Smooth muscle cell of the umbilical artery (primary cell): ENCODE measurements around the gene SHBG. TPM values are rescaled to one million over a fixed set of nuclear protein-coding genes. Genes with fewer than 3 reads are reported as not detected.

ENCODE experiments used
- total RNA-seq: library from RNA; depleted of rRNA; stranded (reverse); fragments of >200 nt; gene quantifications from 2 replicates; pipeline ENCODE4 v1.2.3, GENCODE V29; 2014

The SHBG gene
- 0.37 TPM in 1 of 2 replicates, not detected in the other for total RNA-seq

GRCh38 chr17:7629939-7630571 is at the start of gene SHBG:
Gene SHBG (plus strand): TSS chr17:7630135. CDS start chr17:7630173, 38 bp downstream.

GRCh38 chr17:7583253-7584109 is 46.5 kb upstream of the SHBG start, which contains the start of gene MPDU1:
Gene MPDU1 (plus strand): TSS chr17:7583852. CDS start chr17:7583863, 11 bp downstream.

GRCh38 chr17:7589891-7590691 is 39.8 kb upstream of the SHBG start, which contains the start of gene SOX15:
Gene SOX15 (minus strand): TSS chr17:7590094. CDS start chr17:7589676, 418 bp downstream.

DNA sequence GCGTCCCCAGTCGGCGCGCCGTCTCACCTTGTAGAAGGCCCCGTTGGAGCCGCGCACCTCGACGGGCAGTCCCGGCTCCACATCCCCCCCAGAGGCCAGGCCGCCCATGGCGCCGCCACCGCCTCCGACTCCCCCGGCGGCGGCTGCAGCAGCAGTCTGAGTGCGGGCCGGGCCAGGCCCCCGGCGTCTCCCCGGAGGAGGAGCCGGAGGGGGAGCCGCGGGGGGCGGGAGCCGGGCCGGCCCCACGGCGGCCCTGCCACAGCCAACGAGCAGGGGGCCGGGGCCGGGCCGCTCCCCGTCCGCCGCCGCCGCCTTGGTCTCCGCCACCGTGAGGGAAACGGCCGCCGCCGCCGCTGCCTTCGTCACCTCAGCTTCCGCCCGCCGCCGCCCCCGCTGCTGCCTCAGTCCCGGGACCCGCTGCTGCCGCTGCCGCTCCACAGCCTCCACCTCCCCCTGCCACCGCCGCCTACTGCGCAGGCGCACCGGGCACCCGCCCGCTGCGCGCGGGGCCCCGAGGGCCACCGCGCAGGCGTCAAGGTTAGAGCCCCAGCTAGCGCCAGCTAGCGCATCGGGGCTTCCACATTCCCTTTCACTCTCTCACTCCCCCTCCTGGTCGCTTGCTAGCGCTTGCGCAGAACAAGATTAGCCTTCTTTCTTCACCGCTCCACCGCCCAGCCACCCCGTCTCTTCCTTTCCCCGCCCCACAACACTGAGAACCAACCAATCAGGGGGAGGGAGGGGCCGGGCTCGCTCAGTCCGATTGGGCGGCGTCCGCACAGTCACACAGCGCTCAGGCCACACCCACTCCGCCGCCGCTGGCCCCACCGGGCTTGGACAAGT is 15.3 kb upstream of the SHBG start, which contains the start of gene FXR2:
Gene FXR2, minus strand, starts transcription at position 473 of the 840 bp plus-strand sequence. Its CDS starts 365 bp downstream, at position 108.

GRCh38 chr17:7627250-7628121 is 2.4 kb upstream of the SHBG start, which contains the start of gene SAT2:
Gene SAT2 (minus strand): TSS chr17:7627821. CDS start chr17:7627635, 186 bp downstream.

GRCh38 chr17:7650509-7651096 is 20.7 kb downstream of the SHBG start, which contains the start of gene ATP1B2:
Gene ATP1B2 (plus strand): TSS chr17:7650926. CDS start chr17:7651519, 593 bp downstream.

Other genes starting within 250 kb of the SHBG start
- gene TNK1, start 249.0 kb upstream of the SHBG start, total RNA-seq = 0.09 and 1.2 TPM in 2 replicates
- 22.3 and 65.3 TPM in 2 replicates for gene PLSCR3, start 235.6 kb upstream of the SHBG start, total RNA-seq
- gene TMEM256, start 226.0 kb upstream of the SHBG start, total RNA-seq = 34.6 and 80.8 TPM in 2 replicates
- gene NLGN2, start 222.3 kb upstream of the SHBG start, total RNA-seq = 15.1 and 24.1 TPM in 2 replicates
- not detected in 2 replicates for gene SPEM1, start 209.8 kb upstream of the SHBG start, total RNA-seq
- gene SPEM2, start 204.5 kb upstream of the SHBG start, total RNA-seq = not detected in 2 replicates
- not detected in 2 replicates for gene SPEM3, start 201.3 kb upstream of the SHBG start, total RNA-seq
- gene TMEM102, start 194.7 kb upstream of the SHBG start, total RNA-seq = 1.8 and 3.6 TPM in 2 replicates
- 5.3 and 7.2 TPM in 2 replicates for gene FGF11, start 190.6 kb upstream of the SHBG start, total RNA-seq
- 3.4 and 6.2 TPM in 2 replicates for gene CHRNB1, start 185.1 kb upstream of the SHBG start, total RNA-seq
- gene ZBTB4, start 150.5 kb upstream of the SHBG start, total RNA-seq = 19.6 and 28.2 TPM in 2 replicates
- not detected in 2 replicates for gene SLC35G6, start 148.7 kb upstream of the SHBG start, total RNA-seq
- gene POLR2A, start 145.8 kb upstream of the SHBG start, total RNA-seq = 89.1 and 138 TPM in 2 replicates
- gene TNFSF12, start 81.1 kb upstream of the SHBG start, total RNA-seq = 7.4 and 16.3 TPM in 2 replicates
- gene TNFSF13, start 71.4 kb upstream of the SHBG start, total RNA-seq = 0.83 TPM in 1 of 2 replicates, not detected in the other
- 64.1 and 68.3 TPM in 2 replicates for gene SENP3, start 68.2 kb upstream of the SHBG start, total RNA-seq
- 5.6 and 14.5 TPM in 2 replicates for gene CD68, start 50.5 kb upstream of the SHBG start, total RNA-seq
- 66.1 and 69.8 TPM in 2 replicates for gene MPDU1, start 46.3 kb upstream of the SHBG start, total RNA-seq
- 0.30 and 0.32 TPM in 2 replicates for gene SOX15, start 40.0 kb upstream of the SHBG start, total RNA-seq
- gene FXR2, start 15.2 kb upstream of the SHBG start, total RNA-seq = 50.5 and 56.3 TPM in 2 replicates
- 18.7 and 37.4 TPM in 2 replicates for gene SAT2, start 2.3 kb upstream of the SHBG start, total RNA-seq
- gene ATP1B2, start 20.8 kb downstream of the SHBG start, total RNA-seq = not detected in 2 replicates
- 31.2 and 43.6 TPM in 2 replicates for gene TP53, start 57.4 kb downstream of the SHBG start, total RNA-seq
- gene WRAP53, start 58.3 kb downstream of the SHBG start, total RNA-seq = 3.0 and 4.3 TPM in 2 replicates
- under 0.01 and 0.23 TPM in 2 replicates for gene EFNB3, start 75.1 kb downstream of the SHBG start, total RNA-seq
- gene DNAH2, start 87.6 kb downstream of the SHBG start, total RNA-seq = under 0.01 and 0.05 TPM in 2 replicates
- gene KDM6B, start 204.1 kb downstream of the SHBG start, total RNA-seq = 7.1 and 10.9 TPM in 2 replicates
- gene TMEM88, start 224.9 kb downstream of the SHBG start, total RNA-seq = 2.1 and 4.3 TPM in 2 replicates
- 25.0 and 85.2 TPM in 2 replicates for gene NAA38, start 227.4 kb downstream of the SHBG start, total RNA-seq
- 13.4 and 17.2 TPM in 2 replicates for gene CYB5D1, start 227.9 kb downstream of the SHBG start, total RNA-seq